ENCODE results near the gene BCL3. TPM values are rescaled to one million over a fixed set of nuclear protein-coding genes. Genes with fewer than 3 reads are reported as not detected.
A peak's percentile ranks its signal among the peaks of the same experiment; 100 is the strongest.

The BCL3 gene
- total and polyA plus RNA-seq, 2 of the 13 experiments (the other 11 are each of a cell fraction or from before 2014, with no cell fraction given) = 2.3 to 4.0 TPM

GRCh38 chr19:44725251-44725650, 23.3 kb upstream of the BCL3 start (continued):
- TF ChIP-seq, protein P1, sequence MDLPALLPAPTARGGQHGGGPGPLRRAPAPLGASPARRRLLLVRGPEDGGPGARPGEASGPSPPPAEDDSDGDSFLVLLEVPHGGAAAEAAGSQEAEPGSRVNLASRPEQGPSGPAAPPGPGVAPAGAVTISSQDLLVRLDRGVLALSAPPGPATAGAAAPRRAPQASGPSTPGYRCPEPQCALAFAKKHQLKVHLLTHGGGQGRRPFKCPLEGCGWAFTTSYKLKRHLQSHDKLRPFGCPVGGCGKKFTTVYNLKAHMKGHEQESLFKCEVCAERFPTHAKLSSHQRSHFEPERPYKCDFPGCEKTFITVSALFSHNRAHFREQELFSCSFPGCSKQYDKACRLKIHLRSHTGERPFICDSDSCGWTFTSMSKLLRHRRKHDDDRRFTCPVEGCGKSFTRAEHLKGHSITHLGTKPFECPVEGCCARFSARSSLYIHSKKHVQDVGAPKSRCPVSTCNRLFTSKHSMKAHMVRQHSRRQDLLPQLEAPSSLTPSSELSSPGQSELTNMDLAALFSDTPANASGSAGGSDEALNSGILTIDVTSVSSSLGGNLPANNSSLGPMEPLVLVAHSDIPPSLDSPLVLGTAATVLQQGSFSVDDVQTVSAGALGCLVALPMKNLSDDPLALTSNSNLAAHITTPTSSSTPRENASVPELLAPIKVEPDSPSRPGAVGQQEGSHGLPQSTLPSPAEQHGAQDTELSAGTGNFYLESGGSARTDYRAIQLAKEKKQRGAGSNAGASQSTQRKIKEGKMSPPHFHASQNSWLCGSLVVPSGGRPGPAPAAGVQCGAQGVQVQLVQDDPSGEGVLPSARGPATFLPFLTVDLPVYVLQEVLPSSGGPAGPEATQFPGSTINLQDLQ (CRISPR knock-in tag; IDR thresholded peaks at IDR 0.05) = no peak
- TF ChIP-seq EP300 (IDR thresholded peaks at IDR 0.05; ENCODE audit: low read depth in 2 of 2, low read length in 2 of 2) = peak in 1 of 2 experiments; percentile 66; a peak in 1 of 4 replicates
- no peak for TF ChIP-seq EP300 (CRISPR knock-in tag; IDR thresholded peaks at IDR 0.05; ENCODE audit: borderline replicate concordance)
- TF ChIP-seq ARID5B (CRISPR knock-in tag; IDR thresholded peaks at IDR 0.05) = peak; percentile 76
- TF ChIP-seq, protein P2, sequence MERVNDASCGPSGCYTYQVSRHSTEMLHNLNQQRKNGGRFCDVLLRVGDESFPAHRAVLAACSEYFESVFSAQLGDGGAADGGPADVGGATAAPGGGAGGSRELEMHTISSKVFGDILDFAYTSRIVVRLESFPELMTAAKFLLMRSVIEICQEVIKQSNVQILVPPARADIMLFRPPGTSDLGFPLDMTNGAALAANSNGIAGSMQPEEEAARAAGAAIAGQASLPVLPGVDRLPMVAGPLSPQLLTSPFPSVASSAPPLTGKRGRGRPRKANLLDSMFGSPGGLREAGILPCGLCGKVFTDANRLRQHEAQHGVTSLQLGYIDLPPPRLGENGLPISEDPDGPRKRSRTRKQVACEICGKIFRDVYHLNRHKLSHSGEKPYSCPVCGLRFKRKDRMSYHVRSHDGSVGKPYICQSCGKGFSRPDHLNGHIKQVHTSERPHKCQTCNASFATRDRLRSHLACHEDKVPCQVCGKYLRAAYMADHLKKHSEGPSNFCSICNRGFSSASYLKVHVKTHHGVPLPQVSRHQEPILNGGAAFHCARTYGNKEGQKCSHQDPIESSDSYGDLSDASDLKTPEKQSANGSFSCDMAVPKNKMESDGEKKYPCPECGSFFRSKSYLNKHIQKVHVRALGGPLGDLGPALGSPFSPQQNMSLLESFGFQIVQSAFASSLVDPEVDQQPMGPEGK (CRISPR knock-in tag; IDR thresholded peaks at IDR 0.05) = peak; percentile 90
- TF ChIP-seq TAF1 (CRISPR knock-in tag; IDR thresholded peaks at IDR 0.05) = peak; percentile 25; the same call in 1 of the 2 replicates
- peak; percentile 72; the same call in 1 of the 2 replicates for TF ChIP-seq PITX1 (CRISPR knock-in tag; IDR thresholded peaks at IDR 0.05)
- TF ChIP-seq ZFX (CRISPR knock-in tag; IDR thresholded peaks at IDR 0.05; ENCODE audit: low read depth) = peak; percentile 41; the same call in 1 of the 2 replicates
- 0 out of 2 replicates have a peak, but pooled peaks have one; percentile 34 for TF ChIP-seq ZNF549 (CRISPR knock-in tag; IDR thresholded peaks at IDR 0.05)
- TF ChIP-seq, protein P3, sequence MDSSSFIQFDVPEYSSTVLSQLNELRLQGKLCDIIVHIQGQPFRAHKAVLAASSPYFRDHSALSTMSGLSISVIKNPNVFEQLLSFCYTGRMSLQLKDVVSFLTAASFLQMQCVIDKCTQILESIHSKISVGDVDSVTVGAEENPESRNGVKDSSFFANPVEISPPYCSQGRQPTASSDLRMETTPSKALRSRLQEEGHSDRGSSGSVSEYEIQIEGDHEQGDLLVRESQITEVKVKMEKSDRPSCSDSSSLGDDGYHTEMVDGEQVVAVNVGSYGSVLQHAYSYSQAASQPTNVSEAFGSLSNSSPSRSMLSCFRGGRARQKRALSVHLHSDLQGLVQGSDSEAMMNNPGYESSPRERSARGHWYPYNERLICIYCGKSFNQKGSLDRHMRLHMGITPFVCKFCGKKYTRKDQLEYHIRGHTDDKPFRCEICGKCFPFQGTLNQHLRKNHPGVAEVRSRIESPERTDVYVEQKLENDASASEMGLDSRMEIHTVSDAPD (CRISPR knock-in tag; IDR thresholded peaks at IDR 0.05) = 0 out of 2 replicates have a peak, but pooled peaks have one; percentile 21
- TF ChIP-seq, protein P4, sequence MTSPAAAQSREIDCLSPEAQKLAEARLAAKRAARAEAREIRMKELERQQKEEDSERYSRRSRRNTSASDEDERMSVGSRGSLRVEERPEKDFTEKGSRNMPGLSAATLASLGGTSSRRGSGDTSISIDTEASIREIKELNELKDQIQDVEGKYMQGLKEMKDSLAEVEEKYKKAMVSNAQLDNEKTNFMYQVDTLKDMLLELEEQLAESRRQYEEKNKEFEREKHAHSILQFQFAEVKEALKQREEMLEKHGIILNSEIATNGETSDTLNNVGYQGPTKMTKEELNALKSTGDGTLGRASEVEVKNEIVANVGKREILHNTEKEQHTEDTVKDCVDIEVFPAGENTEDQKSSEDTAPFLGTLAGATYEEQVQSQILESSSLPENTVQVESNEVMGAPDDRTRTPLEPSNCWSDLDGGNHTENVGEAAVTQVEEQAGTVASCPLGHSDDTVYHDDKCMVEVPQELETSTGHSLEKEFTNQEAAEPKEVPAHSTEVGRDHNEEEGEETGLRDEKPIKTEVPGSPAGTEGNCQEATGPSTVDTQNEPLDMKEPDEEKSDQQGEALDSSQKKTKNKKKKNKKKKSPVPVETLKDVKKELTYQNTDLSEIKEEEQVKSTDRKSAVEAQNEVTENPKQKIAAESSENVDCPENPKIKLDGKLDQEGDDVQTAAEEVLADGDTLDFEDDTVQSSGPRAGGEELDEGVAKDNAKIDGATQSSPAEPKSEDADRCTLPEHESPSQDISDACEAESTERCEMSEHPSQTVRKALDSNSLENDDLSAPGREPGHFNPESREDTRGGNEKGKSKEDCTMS (CRISPR knock-in tag; conservative IDR thresholded peaks at IDR 0.05) = no peak
- TF ChIP-seq MTA1 (CRISPR knock-in tag; IDR thresholded peaks at IDR 0.05; ENCODE audit: borderline replicate concordance) = peak; percentile 90
- TF ChIP-seq ZSCAN21 (CRISPR knock-in tag; IDR thresholded peaks at IDR 0.05; ENCODE audit: borderline replicate concordance) = peak; percentile 66; the same call in 1 of the 2 replicates
- TF ChIP-seq SPEN (CRISPR knock-in tag; IDR thresholded peaks at IDR 0.05; ENCODE audit: low read depth) = peak; percentile 74; the same call in 1 of the 2 replicates
- TF ChIP-seq ZMYM3 (CRISPR knock-in tag; IDR thresholded peaks at IDR 0.05) = peak; percentile 90
- no peak for TF ChIP-seq POLR2AphosphoS2 (IDR thresholded peaks at IDR 0.05; ENCODE audit: low read depth, low read length)
- TF ChIP-seq SP5 (CRISPR knock-in tag; IDR thresholded peaks at IDR 0.05; ENCODE audit: borderline replicate concordance, low read depth) = peak; percentile 65
